IMR-90 (cell line): ENCODE data around the gene ABCC9.

Experiments used
- BHLHE40 ChIP-seq: fragments of 150-350 bp; IDR thresholded peaks from 2 replicates; pipeline ENCODE4 v1.6.1; 2016; ENCODE audit warnings: mild to moderate bottlenecking, low read depth, low read length
- CEBPB ChIP-seq: IDR thresholded peaks from 2 replicates; pipeline ENCODE4 v1.6.1; 2012; ENCODE audit warnings: low read depth, low read length, improper control_type of control experiment
- CHD1 ChIP-seq: IDR thresholded peaks from 2 replicates; pipeline ENCODE4 v1.6.1; 2012; ENCODE audit warnings: low read depth, low read length, improper control_type of control experiment
- CTCF ChIP-seq: conservative IDR thresholded peaks from 2 replicates; pipeline ENCODE4 v1.5.1; 2012; ENCODE audit warnings: mild to moderate bottlenecking, low read depth, low read length, improper control_type of control experiment
- ELK1 ChIP-seq: fragments of 150-350 bp; IDR thresholded peaks from 2 replicates; pipeline ENCODE4 v1.6.1; 2016; ENCODE audit warnings: low read depth, mild to moderate bottlenecking, low read length, moderate library complexity, borderline replicate concordance
- MXI1 ChIP-seq: IDR thresholded peaks from 2 replicates; pipeline ENCODE4 v1.6.1; 2012; ENCODE audit warnings: low read depth, mild to moderate bottlenecking, low read length, moderate library complexity, borderline replicate concordance
- POLR2A ChIP-seq: IDR thresholded peaks from 2 replicates; pipeline ENCODE4 v1.6.1; 2012; ENCODE audit warnings: mild to moderate bottlenecking, low read depth, low read length
- RFX5 ChIP-seq: IDR thresholded peaks from 2 replicates; pipeline ENCODE4 v1.8.0; 2012; ENCODE audit warnings: low read depth, mild to moderate bottlenecking, low read length, moderate library complexity
- SMC3 ChIP-seq: fragments of 150-350 bp; IDR thresholded peaks from 2 replicates; pipeline ENCODE4 v1.6.1; 2016; ENCODE audit warnings: low read depth, mild to moderate bottlenecking, antibody characterized with exemption, low read length, moderate library complexity

GRCh38 chr12:21980544-21980943 is 39.3 kb upstream of the ABCC9 start:
- TF ChIP-seq CHD1 (no peak), SMC3 (no peak), CTCF (no peak), BHLHE40 (no peak), CEBPB (no peak), RFX5 (no peak), ELK1 (no peak), POLR2A (no peak), MXI1 (no peak)
